Kidney tubule cell (primary cell): Measurements from ENCODE around the gene AHNAK2.
"Not testable (repeated sequence)": the region's sequence is repeated elsewhere in the genome, so short reads cannot be mapped to it uniquely, and the experiment has no call there.

Experiments used
- DNase-seq: peaks from one replicate; pipeline ENCODE4 v3.0.0-alpha.2; 2018; ENCODE audit warnings: low spot score

AHNAK2 gene

GRCh38 chr14:104953896-104954656, 24.1 kb downstream of the AHNAK2 start:
- no peak for DNase-seq

DNA sequence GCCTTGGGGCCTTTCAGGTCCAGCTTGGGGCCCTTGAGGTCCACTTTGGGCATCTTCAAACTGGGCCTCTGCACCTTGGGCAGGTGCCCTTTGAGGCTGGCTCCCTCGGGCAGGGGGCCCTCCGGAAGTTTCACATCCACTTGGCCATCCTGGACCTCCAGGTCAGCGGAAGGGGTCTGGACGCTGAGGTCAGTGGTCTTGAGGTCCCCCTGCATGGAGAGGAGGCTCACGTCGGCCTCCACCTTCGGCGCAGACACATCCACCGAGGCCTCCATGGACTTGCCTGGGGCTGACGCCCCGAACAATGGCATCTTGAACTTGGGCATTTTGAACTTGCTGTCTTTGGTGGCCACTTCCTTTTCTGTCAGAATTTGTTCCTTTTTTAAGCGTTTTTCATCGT, 25.1 kb downstream of the AHNAK2 start:
- no peak for DNase-seq

DNA sequence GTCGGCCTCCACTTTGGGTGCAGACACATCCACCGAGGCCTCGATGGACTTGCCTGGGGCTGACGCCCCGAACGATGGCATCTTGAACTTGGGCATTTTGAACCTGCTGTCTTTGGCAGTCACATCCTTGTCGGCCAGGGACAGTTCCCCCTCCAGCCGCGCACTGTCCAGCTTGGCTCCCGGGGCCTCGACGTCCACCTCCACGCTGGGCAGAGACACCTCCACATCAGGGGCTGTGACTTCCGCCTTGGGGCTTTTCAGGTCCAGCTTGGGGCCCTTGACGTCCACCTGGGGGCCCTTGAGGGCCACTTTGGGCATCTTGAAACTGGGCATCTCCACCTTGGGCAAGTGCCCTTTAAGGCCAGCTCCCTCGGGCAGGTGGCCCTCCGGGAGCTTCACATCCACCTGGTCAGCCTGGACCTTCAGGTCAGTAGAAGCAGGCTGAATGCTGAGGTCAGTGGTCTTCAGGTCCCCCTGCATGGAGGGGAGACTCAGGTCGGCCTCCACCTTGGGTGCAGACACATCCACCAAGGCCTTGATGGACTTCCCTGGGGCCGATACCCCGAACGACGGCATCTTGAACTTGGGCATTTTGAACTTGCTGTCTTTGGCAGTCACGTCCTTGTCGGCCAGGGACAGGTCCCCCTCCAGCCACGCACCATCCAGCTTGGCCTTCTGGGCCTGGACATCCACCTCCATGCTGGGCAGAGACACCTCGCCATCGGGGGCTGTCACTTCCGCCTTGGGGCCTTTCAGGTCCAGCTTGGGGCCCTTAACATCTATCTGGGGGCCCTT, 26.1 kb downstream of the AHNAK2 start:
- DNase-seq: not testable (repeated sequence)

GRCh38 chr14:104950701-104951100, 27.5 kb downstream of the AHNAK2 start:
- not testable (repeated sequence) for DNase-seq

DNA sequence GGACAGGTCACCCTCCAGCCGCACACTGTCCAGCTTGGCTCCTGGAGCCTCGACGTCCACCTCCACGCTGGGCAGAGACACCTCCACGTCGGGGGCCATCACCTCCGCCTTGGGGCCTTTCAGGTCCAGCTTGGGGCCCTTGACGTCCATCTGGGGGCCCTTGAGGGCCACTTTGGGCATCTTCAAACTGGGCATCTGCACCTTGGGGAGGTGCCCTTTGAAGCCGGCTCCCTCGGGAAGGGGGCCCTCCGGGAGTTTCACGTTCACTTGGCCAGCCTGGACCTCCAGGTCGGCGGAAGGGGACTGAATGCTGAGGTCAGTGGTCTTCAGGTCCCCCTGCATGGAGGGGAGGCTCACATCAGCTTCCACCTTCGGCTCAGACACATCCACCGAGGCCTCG, 28.2 kb downstream of the AHNAK2 start:
- DNase-seq: no peak

- DNase-seq: not testable (repeated sequence)
These were observed 28.7 kb downstream of the AHNAK2 start for GRCh38 chr14:104949406-104949955.

GRCh38 chr14:104948736-104949031, 29.5 kb downstream of the AHNAK2 start:
- no peak for DNase-seq

- DNase-seq: not testable (repeated sequence)
These were observed 30.1 kb downstream of the AHNAK2 start for GRCh38 chr14:104947881-104948735.

- not testable (repeated sequence) for DNase-seq
These were observed 31.0 kb downstream of the AHNAK2 start for GRCh38 chr14:104947201-104947600.

DNA sequence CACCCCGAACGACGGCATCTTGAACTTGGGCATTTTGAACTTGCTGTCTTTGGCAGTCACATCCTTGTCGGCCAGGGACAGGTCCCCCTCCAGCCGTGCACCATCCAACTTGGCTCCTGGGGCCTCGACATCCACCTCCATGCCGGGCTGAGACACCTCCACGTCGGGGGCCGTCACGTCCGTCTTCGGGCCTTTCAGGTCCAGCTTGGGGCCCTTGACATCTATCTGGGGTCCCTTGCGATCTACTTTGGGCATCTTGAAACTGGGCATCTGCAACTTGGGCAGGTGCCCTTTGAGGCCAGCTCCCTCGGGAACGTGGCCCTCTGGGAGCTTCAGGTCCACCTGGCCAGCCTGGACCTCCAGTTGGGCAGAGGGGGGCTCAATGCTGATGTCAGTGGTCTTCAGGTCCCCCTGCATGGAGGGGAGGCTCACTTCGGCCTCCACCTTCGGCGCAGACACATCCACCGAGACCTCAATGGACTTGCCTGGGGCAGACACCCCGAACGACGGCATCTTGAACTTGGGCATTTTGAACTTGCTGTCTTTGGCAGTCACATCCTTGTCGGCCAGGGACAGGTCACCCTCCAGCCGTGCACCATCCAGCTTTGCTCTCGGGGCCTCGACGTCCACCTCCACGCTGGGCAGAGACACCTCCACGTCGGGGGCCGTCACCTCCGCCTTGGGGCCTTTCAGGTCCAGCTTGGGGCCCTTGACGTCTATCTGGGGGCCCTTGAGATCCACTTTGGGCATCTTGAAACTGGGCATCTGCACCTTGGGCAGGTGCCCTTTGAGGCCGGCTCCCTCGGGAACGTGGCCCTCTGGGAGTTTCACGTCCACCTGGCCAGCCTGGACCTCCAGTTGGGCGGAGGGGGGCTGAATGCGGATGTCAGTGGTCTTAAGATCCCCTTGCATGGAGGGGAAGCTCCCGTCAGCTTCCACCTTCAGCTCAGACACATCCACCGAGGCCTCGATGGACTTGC, 31.9 kb downstream of the AHNAK2 start:
- not testable (repeated sequence) for DNase-seq

GRCh38 chr14:104945266-104945665, 32.9 kb downstream of the AHNAK2 start:
- not testable (repeated sequence) for DNase-seq

DNA sequence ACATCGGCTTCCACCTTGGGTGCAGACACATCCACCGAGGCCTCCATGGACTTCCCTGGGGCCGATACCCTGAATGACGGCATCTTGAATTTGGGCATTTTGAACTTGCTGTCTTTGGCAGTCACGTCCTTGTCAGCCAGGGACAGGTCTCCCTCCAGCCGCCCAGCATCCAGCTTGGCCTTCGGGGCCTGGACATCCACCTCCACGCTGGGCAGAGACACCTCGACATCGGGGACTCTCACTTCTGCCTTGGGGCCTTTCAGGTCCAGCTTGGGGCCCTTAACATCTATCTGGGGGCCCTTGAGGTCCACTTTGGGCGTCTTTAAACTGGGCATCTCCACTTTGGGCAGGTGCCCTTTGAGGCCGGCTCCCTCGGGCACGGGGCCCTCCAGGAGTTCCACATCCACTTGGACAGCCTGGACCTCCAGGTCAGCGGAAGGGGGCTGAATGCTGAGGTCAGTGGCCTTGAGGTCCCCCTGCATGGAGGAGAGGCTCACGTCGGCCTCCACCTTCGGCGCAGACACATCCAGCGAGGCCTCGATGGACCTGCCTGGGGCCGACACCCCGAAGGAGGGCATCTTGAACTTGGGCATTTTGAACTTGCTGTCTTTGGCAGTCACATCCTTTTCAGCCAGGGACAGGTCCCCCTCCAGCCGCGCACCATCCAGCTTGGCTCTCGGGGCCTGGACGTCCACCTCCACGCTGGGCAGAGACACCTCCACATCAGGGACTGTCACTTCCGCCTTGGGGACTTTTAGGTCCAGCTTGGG, 33.6 kb downstream of the AHNAK2 start:
- DNase-seq: not testable (repeated sequence)

GRCh38 chr14:104944016-104944308, 34.2 kb downstream of the AHNAK2 start:
- DNase-seq: not testable (repeated sequence)

DNA sequence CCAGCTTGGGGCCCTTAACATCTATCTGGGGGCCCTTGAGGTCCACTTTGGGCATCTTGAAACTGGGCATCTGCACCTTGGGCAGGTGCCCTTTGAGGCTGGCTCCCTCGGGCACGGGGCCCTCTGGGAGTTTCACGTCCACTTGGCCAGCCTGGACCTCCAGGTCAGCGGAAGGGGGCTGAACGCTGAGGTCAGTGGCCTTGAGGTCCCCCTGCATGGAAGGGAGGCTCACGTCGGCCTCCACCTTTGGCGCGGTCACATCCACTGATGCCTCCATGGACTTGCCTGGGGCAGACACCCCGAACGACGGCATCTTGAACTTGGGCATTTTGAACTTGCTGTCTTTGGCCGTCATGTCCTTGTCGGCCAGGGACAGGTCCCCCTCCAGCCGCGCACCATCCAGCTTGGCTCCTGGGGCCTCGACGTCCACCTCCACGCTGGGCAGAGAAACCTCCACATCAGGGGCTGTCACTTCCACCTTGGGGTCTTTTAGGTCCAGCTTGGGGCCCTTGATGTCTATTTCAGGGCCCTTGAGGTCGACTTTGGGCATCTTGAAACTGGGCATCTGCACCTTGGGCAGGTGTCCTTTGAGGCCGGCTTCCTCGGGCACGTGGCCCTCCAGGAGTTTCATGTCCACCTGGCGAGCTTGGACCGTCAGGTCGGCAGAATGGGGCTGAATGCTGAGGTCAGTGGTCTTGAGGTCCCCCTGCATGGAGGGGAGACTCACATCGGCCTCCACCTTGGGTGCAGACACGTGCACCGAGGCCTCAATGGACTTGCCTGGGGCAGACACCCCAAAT, 34.8 kb downstream of the AHNAK2 start:
- not testable (repeated sequence) for DNase-seq

DNA sequence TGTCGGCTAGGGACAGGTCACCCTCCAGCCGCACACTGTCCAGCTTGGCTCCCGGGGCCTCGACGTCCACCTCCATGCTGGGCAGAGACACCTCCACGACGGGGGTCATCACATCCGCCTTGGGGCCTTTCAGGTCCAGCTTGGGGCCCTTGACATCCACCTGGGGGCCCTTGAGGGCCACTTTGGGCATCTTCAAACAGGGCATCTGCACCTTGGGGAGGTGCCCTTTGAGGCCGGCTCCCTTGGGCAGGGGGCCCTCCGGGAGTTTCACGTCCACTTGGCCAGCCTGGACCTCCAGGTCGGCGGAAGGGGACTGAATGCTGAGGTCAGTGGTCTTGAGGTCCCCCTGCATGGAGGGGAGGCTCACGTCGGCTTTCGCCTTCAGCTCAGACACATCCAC, 35.6 kb downstream of the AHNAK2 start:
- no peak for DNase-seq

DNA sequence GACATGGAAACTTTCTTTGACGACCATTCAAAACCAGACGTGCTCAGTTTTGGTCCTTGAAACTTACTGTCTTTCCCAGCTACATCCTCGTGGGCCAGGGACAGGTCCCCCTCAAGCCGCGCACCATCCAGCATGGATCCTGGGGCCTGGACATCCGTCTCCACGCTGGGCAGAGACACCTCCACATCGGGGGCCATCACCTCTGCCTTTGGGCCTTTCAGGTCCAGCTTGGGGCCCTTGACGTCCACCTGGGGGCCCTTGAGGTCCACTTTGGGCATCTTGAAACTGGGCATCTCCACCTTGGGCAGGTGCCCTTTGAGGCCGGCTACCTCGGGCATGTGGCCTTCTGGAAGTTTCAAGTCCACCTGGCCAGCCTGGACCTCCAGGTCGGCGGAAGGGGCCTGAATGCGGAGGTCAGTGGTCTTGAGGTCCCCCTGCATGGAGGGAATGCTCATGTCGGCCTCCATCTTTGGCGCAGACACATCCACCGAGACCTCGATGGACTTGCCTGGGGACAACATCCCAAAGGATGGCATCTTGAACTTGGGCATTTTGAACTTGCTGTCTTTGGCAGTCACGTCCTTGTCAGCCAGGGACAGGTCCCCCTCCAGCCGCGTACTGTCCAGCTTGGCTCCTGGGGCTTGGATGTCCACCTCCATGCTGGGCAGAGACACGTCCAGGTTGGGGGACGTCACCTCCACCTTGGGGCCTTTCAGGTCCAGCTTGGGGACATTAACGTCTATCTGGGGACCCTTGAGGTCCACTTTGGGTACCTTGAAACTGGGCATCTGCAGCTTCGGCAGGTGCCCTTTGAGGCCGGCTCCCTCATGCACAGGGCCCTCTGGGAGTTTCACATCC, 36.4 kb downstream of the AHNAK2 start:
- no peak for DNase-seq

DNA sequence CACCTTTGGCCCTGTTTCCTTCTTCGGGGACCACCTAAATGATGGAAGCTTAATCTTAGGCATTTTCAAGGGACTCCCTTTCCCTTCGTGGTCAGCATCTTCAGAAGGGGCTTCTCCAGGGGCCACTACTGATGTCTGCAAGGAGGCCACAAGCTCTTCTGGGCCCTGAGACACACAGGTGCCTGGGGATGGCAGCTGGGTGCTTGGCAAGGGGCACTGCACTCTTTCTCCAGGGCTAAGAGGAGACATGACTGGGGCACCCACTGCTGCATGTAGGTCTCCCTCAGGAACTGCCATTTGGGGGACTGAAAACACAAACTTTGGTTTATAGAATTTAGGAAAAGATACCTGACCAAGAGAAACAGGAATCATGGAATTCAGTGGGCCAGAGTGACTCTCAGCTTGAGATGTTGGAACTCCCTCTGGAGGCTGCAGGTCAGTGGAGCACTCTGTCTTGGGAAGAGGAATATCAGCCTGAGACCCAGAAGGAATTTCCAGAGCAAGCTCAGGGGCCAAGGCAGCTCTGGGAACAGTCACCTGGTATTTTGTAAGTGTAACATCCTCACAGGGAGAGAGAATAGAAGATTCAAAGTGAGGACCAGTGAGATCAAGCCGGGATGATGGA, 37.5 kb downstream of the AHNAK2 start:
- no peak for DNase-seq
